Hepatocyte (in vitro differentiated cells): ENCODE data around the gene ZMAT5. TPM values are rescaled to one million over a fixed set of nuclear protein-coding genes. Genes with fewer than 3 reads are reported as not detected.

Source experiments
- DNase-seq: peaks from one replicate; pipeline ENCODE4 v3.0.0-alpha.2; 2016; ENCODE audit warnings: low spot score
- H2AFZ ChIP-seq: fragments of 200-600 bp; sonication (generic); 2 replicates; pipeline ENCODE4 v1.6.0; 2016; ENCODE audit warnings: antibody characterized with exemption, mild to moderate bottlenecking
- H3K27ac ChIP-seq: fragments of 200-600 bp; sonication (generic); 2 replicates; pipeline ENCODE4 v1.5.1; 2016; ENCODE audit warnings: mild to moderate bottlenecking
- H3K27me3 ChIP-seq: fragments of 200-600 bp; sonication (generic); 2 replicates; pipeline ENCODE4 v1.6.1; 2016
- H3K36me3 ChIP-seq: fragments of 200-600 bp; sonication (generic); replicated peaks from 2 replicates; pipeline ENCODE4 v1.5.1; 2016; ENCODE audit warnings: low read depth; ENCODE audit not compliant: insufficient read depth
- H3K4me1 ChIP-seq: fragments of 200-600 bp; sonication (generic); 2 replicates; pipeline ENCODE4 v1.5.1; 2016; ENCODE audit warnings: mild to moderate bottlenecking, moderate library complexity; ENCODE audit not compliant: insufficient read depth
- H3K4me2 ChIP-seq: fragments of 200-600 bp; sonication (generic); 2 replicates; pipeline ENCODE4 v1.6.0; 2016
- H3K4me3 ChIP-seq: fragments of 200-600 bp; sonication (generic); 2 replicates; pipeline ENCODE4 v1.5.1; 2016; ENCODE audit warnings: mild to moderate bottlenecking
- H3K79me2 ChIP-seq: fragments of 200-600 bp; sonication (generic); 2 replicates; pipeline ENCODE4 v1.6.0; 2017; ENCODE audit warnings: mild to moderate bottlenecking
- H3K9me2 ChIP-seq: fragments of 200-600 bp; sonication (generic); replicated peaks from 2 replicates; pipeline ENCODE4 v1.6.0; 2017; ENCODE audit warnings: mild to moderate bottlenecking; ENCODE audit not compliant: insufficient read depth
- H3K9me3 ChIP-seq: fragments of 200-600 bp; sonication (generic); 2 replicates; pipeline ENCODE4 v1.5.1; 2016; ENCODE audit warnings: low read depth, mild to moderate bottlenecking
- H4K20me1 ChIP-seq: fragments of 200-600 bp; sonication (generic); 2 replicates; pipeline ENCODE4 v1.6.0; 2016; ENCODE audit warnings: mild to moderate bottlenecking; ENCODE audit not compliant: insufficient read depth, poor library complexity, severe bottlenecking
- EZH2 ChIP-seq: fragments of 200-600 bp; sonication (generic); IDR thresholded peaks from 2 replicates; pipeline ENCODE4 v1.6.1; 2016; ENCODE audit warnings: antibody characterized with exemption, mild to moderate bottlenecking, borderline replicate concordance
- EZH2phosphoT487 ChIP-seq: fragments of 200-600 bp; sonication (generic); IDR thresholded peaks from one replicate; pipeline ENCODE4 v1.6.1; 2018; ENCODE audit warnings: antibody characterized with exemption, mild to moderate bottlenecking, low read depth, moderate library complexity; ENCODE audit not compliant: unreplicated experiment, severe bottlenecking
- WGBS: methylation state at CpG from one replicate; pipeline ENCODE4 v1.1.6; 2016; ENCODE audit warnings: low lambda C conversion rate; ENCODE audit errors: missing lambda C conversion rate; 5-methylcytosine and 5-hydroxymethylcytosine counted together
- polyA plus RNA-seq: library from polyadenylated mRNA; unstranded; fragments of >200 nt; fragmentation: Nextera tagmentation; extraction: Ambion mirVana; gene quantifications from 2 replicates; pipeline ENCODE4 v1.2.1, GENCODE V29; 2016
- total RNA-seq: library from RNA; depleted of rRNA; stranded (reverse); fragments of >200 nt; gene quantifications from 2 replicates; pipeline ENCODE4 v1.2.3, GENCODE V29; 2014
- TF ChIP-seq, protein P1 (sequence below): fragments of 200-600 bp; sonication (generic); IDR thresholded peaks from 2 replicates; pipeline ENCODE4 v1.5.1; 2016; ENCODE audit warnings: antibody characterized with exemption, mild to moderate bottlenecking; ENCODE audit not compliant: poor library complexity

The ZMAT5 gene
- total and polyA plus RNA-seq, 2 experiments from 2014 or later: 18.2 to 38.5 TPM

DNA sequence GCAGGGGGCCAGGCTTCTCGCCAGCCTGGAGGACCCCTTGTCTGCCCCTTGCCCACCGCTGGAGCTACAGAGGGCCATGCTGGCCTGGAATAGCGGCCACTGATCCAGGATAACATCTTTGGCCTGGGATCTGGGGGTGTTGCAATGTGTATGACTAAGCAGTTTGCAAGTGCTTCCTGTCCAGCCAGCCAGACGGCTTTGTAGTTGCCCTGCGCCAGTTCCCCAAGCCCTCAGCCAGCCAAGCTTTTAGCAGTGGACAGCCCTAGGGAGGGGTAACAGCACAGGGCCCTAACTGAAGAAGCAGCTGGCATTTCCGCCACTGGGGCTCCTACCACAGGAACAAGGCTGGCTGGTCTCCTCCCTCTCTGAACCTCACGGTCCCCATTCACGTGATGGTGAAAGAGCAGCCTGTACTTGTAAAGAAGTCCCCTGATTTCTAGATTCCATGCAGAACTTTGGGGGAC is 32.4 kb upstream of the ZMAT5 start:
- Histone ChIP-seq H3K4me1 (peaks cover 27% of the 10 kb centered on the region), H3K27me3 (no peaks in the 10 kb centered on the region), H3K9me2 (no peaks in the 10 kb centered on the region), H2AFZ (no peak overlapping the region), H3K27ac (peak overlapping the region; percentile 48), H3K9me3 (no peaks in the 10 kb centered on the region), H3K4me2 (peak overlapping the region; percentile 47), H3K4me3 (no peak overlapping the region), H3K36me3 (no peaks in the 10 kb centered on the region), H4K20me1 (no peaks in the 10 kb centered on the region), H3K79me2 (no peaks in the 10 kb centered on the region)
- 72% methylated on average over 8 of the region's 8 CpGs for WGBS
- DNase-seq: peak; percentile 78
- TF ChIP-seq EZH2phosphoT487 (no peak), EZH2 (no peak)
- TF ChIP-seq, protein P1, sequence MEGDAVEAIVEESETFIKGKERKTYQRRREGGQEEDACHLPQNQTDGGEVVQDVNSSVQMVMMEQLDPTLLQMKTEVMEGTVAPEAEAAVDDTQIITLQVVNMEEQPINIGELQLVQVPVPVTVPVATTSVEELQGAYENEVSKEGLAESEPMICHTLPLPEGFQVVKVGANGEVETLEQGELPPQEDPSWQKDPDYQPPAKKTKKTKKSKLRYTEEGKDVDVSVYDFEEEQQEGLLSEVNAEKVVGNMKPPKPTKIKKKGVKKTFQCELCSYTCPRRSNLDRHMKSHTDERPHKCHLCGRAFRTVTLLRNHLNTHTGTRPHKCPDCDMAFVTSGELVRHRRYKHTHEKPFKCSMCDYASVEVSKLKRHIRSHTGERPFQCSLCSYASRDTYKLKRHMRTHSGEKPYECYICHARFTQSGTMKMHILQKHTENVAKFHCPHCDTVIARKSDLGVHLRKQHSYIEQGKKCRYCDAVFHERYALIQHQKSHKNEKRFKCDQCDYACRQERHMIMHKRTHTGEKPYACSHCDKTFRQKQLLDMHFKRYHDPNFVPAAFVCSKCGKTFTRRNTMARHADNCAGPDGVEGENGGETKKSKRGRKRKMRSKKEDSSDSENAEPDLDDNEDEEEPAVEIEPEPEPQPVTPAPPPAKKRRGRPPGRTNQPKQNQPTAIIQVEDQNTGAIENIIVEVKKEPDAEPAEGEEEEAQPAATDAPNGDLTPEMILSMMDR: no peak

DNA sequence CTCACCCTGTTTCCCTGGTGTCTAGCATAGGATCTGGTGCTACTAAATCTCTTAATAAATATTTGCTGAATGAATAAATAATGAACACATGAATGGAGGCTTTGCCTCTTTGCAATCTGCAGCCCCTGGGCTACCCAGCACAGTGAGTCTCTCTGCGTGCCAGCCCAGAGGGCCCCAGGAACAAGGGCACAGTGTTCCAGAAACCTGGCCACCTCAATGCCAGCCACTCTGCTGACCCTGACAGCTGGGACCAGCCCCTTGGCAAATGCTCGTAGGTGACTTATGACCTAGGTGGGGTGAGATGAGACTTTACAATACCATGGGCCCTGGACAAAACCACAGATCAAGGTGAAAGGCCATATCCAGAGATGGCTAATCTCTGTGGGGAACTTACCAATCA is 32.0 kb upstream of the ZMAT5 start:
- Histone ChIP-seq H3K9me2 (no peaks in the 10 kb centered on the region), H2AFZ (no peak overlapping the region), H3K9me3 (no peaks in the 10 kb centered on the region), H3K36me3 (no peaks in the 10 kb centered on the region), H3K4me2 (peak overlapping the region; percentile 47), H3K4me3 (no peak overlapping the region), H3K4me1 (peaks cover 27% of the 10 kb centered on the region), H3K27me3 (no peaks in the 10 kb centered on the region), H4K20me1 (no peaks in the 10 kb centered on the region), H3K27ac (peak overlapping the region; percentile 22), H3K79me2 (no peaks in the 10 kb centered on the region)
- WGBS: 87% methylated on average over 2 of the region's 2 CpGs
- TF ChIP-seq, protein P1: no peak
- TF ChIP-seq EZH2 (no peak), EZH2phosphoT487 (no peak)
- DNase-seq: no peak

DNA sequence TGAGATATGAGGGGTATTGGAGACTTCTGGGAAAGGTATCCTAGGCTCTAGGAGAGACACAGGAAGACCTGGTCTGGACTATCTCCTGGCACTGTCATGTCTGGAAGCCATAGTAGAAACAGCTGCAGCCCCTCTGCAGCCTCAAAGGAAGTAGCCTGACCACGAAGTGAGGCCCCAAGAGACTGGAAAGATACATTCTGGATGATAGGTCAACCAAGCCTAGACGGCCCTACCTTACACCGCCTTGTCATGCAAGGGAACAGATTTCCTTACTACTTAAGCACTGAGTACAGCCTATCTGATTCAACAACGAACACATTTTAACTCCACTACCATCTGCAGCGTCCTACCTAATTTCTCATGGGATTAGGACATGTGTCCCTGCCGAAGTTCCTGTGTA is 31.5 kb upstream of the ZMAT5 start:
- H3K27ac ChIP-seq: peak overlapping the region; percentile 22
- TF ChIP-seq EZH2: no peak
- TF ChIP-seq EZH2phosphoT487: no peak
- TF ChIP-seq, protein P1: no peak

More for the DNA sequence above, 31.5 kb upstream of the ZMAT5 start:
- Histone ChIP-seq H3K4me3 (no peak overlapping the region), H2AFZ (no peak overlapping the region), H3K9me2 (no peaks in the 10 kb centered on the region), H3K4me1 (peaks cover 27% of the 10 kb centered on the region), H4K20me1 (no peaks in the 10 kb centered on the region), H3K79me2 (no peaks in the 10 kb centered on the region), H3K36me3 (no peaks in the 10 kb centered on the region), H3K9me3 (no peaks in the 10 kb centered on the region), H3K4me2 (no peak overlapping the region), H3K27me3 (no peaks in the 10 kb centered on the region)
- 79% methylated on average over 6 of the region's 6 CpGs for WGBS
- no peak for DNase-seq
